ENCODE results near the gene PDZD7. TPM values are rescaled to one million over a fixed set of nuclear protein-coding genes. Genes with fewer than 3 reads are reported as not detected.

Gene PDZD7
- total and polyA plus RNA-seq, 9 of the 15 experiments (the other 6 are each of a cell fraction or from before 2014, with no cell fraction given) = 0.04 to 0.24 (median 0.08) TPM; not detected in 3

- TF ChIP-seq ZNF512 (tag; IDR thresholded peaks at IDR 0.05) = no peak
- no peak for TF ChIP-seq SRSF3 (IDR thresholded peaks at IDR 0.05; ENCODE audit: insufficient read depth, low read length)
- TF ChIP-seq SETDB1 (IDR thresholded peaks at IDR 0.05; ENCODE audit: low read length) = no peak
- TF ChIP-seq TAF1 (IDR thresholded peaks at IDR 0.05; ENCODE audit: control insufficient read depth, extremely low read depth, insufficient read depth, low read length, severe bottlenecking) = peak; percentile 49
- peak; percentile 51 for TF ChIP-seq RBBP5 (IDR thresholded peaks at IDR 0.05; ENCODE audit: borderline replicate concordance, insufficient read depth, low read length, poor library complexity, severe bottlenecking)
- no peak for TF ChIP-seq USF2 (CRISPR knock-in tag; IDR thresholded peaks at IDR 0.05)
- TF ChIP-seq ZNF3 (CRISPR knock-in tag; IDR thresholded peaks at IDR 0.05) = no peak
- no peak for TF ChIP-seq ATF1 (CRISPR knock-in tag; IDR thresholded peaks at IDR 0.05)
- peak; percentile 61 for TF ChIP-seq ATF1 (tag; IDR thresholded peaks at IDR 0.05)
- TF ChIP-seq ZNF143 (CRISPR knock-in tag; IDR thresholded peaks at IDR 0.05) = no peak
- no peak for TF ChIP-seq NUFIP1 (IDR thresholded peaks at IDR 0.05; ENCODE audit: partially characterized antibody)
- peak; percentile 29; the same call in 1 of the 2 replicates for TF ChIP-seq EP400 (IDR thresholded peaks at IDR 0.05)
- TF ChIP-seq CXXC5 (CRISPR knock-in tag; IDR thresholded peaks at IDR 0.05) = peak; percentile 45
- no peak for TF ChIP-seq GABPB2 (CRISPR knock-in tag; conservative IDR thresholded peaks at IDR 0.05)
- no peak for TF ChIP-seq STAT5B (CRISPR knock-in tag; IDR thresholded peaks at IDR 0.05)
- TF ChIP-seq WHSC1 (IDR thresholded peaks at IDR 0.05; ENCODE audit: low read length) = no peak
- TF ChIP-seq TFAP4 (CRISPR knock-in tag; IDR thresholded peaks at IDR 0.05; ENCODE audit: borderline replicate concordance) = peak; percentile 43; the same call in 1 of the 2 replicates
- peak in 1 of 2 experiments; percentile 75; a peak in 1 of 4 replicates for TF ChIP-seq ZNF639 (CRISPR knock-in tag; conservative IDR thresholded peaks at IDR 0.05 in 1 of 2, IDR thresholded peaks at IDR 0.05 in 1 of 2)
- TF ChIP-seq ARID3A (IDR thresholded peaks at IDR 0.05; ENCODE audit: borderline replicate concordance, low read depth, low read length) = no peak
- no peak for TF ChIP-seq ZNF75A (CRISPR knock-in tag; IDR thresholded peaks at IDR 0.05)
- TF ChIP-seq SP1 (CRISPR knock-in tag; IDR thresholded peaks at IDR 0.05) = peak; percentile 67; the same call in 1 of the 2 replicates
- TF ChIP-seq GABPA (tag; conservative IDR thresholded peaks at IDR 0.05; ENCODE audit: low read depth) = peak; percentile 79
Measured at GRCh38 chr10:101042667-101043362, 11.9 kb upstream of the PDZD7 start (continued).
